GM10248 (cell line): ENCODE measurements around the gene LEF1.

Source experiments
- CTCF ChIA-PET: fragments of 300-600 bp; sonication (Branson Sonifier 250); formaldehyde crosslinking; extraction: SDS; loops from one replicate; lab custom pipeline; 2021; ENCODE audit warnings: antibody characterized with exemption; lab: Yijun Ruan, JAX
- POLR2A ChIA-PET: fragments of 350-650 bp; sonication (Branson Sonifier 250); formaldehyde crosslinking; extraction: SDS; loops from one replicate; lab custom pipeline; 2020; ENCODE audit warnings: antibody characterized with exemption; lab: Yijun Ruan, JAX
- DNase-seq: peaks from one replicate; pipeline ENCODE4 v3.0.0; 2012; ENCODE audit errors: extremely low spot score
- CTCF ChIP-seq: IDR thresholded peaks from 2 replicates; pipeline ENCODE4 v1.5.1; 2012; ENCODE audit warnings: mild to moderate bottlenecking, low read depth; ENCODE audit errors: extremely low read depth, missing control alignments, control extremely low read depth

LEF1 gene

GRCh38 chr4:108116423-108117168 is 52.1 kb downstream of the LEF1 start:
- CTCF ChIA-PET: interaction anchor here (1.2 to 2.5 kb wide), 11 partner anchors 8 to 98 kb away, joined by 3 to 15 read pairs (median 6); no protein-coding TSS in a partner anchor
- DNase-seq: no peak
- no peak for TF ChIP-seq CTCF
- POLR2A ChIA-PET: no interaction called here

- no peak for DNase-seq
- ChIA-PET CTCF (interaction anchor here (1.0 to 2.5 kb wide), 12 partner anchors 10 to 96 kb away, joined by 3 to 15 read pairs (median 5); no protein-coding TSS in a partner anchor), POLR2A (no interaction called here)
- TF ChIP-seq CTCF: no peak
These were observed 53.6 kb downstream of the LEF1 start for GRCh38 chr4:108115168-108115526.

- ChIA-PET POLR2A (no interaction called here), CTCF (interaction anchor here (1.1 to 2.5 kb wide), 7 partner anchors 10 to 95 kb away, joined by 3 to 15 read pairs (median 5); no protein-coding TSS in a partner anchor)
These were observed 54.2 kb downstream of the LEF1 start for GRCh38 chr4:108114503-108114902.

GRCh38 chr4:108113229-108113628 is 55.5 kb downstream of the LEF1 start:
- POLR2A ChIA-PET: no interaction called here
- CTCF ChIA-PET: interaction anchor here (0.7 to 3.3 kb wide), 8 partner anchors 11 to 73 kb away, joined by 3 to 15 read pairs (median 4); no protein-coding TSS in a partner anchor
- no peak for DNase-seq
- no peak for TF ChIP-seq CTCF

More at GRCh38 chr4:108114503-108114902, 54.2 kb downstream of the LEF1 start:
- TF ChIP-seq CTCF: no peak
- DNase-seq: no peak

GRCh38 chr4:108111781-108112180 is 57.0 kb downstream of the LEF1 start:
- TF ChIP-seq CTCF: no peak

GRCh38 chr4:108110450-108110849 is 58.3 kb downstream of the LEF1 start:
- TF ChIP-seq CTCF: no peak
- CTCF ChIA-PET: interaction anchor here (1.0 to 3.3 kb wide), 3 partner anchors 8 to 72 kb away, joined by 3 to 15 read pairs (median 4); no protein-coding TSS in a partner anchor

More at GRCh38 chr4:108111781-108112180, 57.0 kb downstream of the LEF1 start:
- ChIA-PET CTCF (interaction anchor here (0.9 to 3.3 kb wide), 5 partner anchors 10 to 460 kb away, joined by 3 to 15 read pairs (median 4); no protein-coding TSS in a partner anchor), POLR2A (no interaction called here)
- DNase-seq: no peak

More at GRCh38 chr4:108110450-108110849, 58.3 kb downstream of the LEF1 start:
- POLR2A ChIA-PET: no interaction called here
- DNase-seq: no peak
